Nephron (organoid): ENCODE results near the gene ATG4D.

ENCODE experiments used
- H3K27ac Mint-ChIP-seq, 3 experiments: 2 replicates each; pipeline ENCODE4 v1.8.0; 2020; ENCODE audit warnings: mixed read lengths in 3 of 3, mild to moderate bottlenecking in 2 of 3, moderate library complexity in 1 of 3
- H3K27me3 Mint-ChIP-seq: 2 replicates; pipeline ENCODE4 v1.8.0; 2021; ENCODE audit warnings: low read depth, mild to moderate bottlenecking, moderate library complexity, mixed read lengths
- H3K36me3 Mint-ChIP-seq: 2 replicates; pipeline ENCODE4 v1.8.0; 2020; ENCODE audit warnings: low read depth, mixed read lengths
- H3K4me1 Mint-ChIP-seq: 2 replicates; pipeline ENCODE4 v1.8.0; 2020; ENCODE audit warnings: mixed read lengths
- H3K4me3 Mint-ChIP-seq, 3 experiments: 2 replicates each; pipeline ENCODE4 v1.8.0; 2020; ENCODE audit warnings: mild to moderate bottlenecking in 3 of 3, mixed read lengths in 3 of 3, moderate library complexity in 2 of 3
- H3K9me3 Mint-ChIP-seq: 2 replicates; pipeline ENCODE4 v1.8.0; 2020; ENCODE audit warnings: mixed read lengths
- TF ChIP-seq, protein P1 (sequence below), 3 experiments: fragments of 200-600 bp; sonication (generic); IDR thresholded peaks; one replicate each; pipeline ENCODE4 v1.5.0; 2021; ENCODE audit warnings: antibody characterized with exemption in 3 of 3; ENCODE audit not compliant: unreplicated experiment in 3 of 3

Gene ATG4D

DNA sequence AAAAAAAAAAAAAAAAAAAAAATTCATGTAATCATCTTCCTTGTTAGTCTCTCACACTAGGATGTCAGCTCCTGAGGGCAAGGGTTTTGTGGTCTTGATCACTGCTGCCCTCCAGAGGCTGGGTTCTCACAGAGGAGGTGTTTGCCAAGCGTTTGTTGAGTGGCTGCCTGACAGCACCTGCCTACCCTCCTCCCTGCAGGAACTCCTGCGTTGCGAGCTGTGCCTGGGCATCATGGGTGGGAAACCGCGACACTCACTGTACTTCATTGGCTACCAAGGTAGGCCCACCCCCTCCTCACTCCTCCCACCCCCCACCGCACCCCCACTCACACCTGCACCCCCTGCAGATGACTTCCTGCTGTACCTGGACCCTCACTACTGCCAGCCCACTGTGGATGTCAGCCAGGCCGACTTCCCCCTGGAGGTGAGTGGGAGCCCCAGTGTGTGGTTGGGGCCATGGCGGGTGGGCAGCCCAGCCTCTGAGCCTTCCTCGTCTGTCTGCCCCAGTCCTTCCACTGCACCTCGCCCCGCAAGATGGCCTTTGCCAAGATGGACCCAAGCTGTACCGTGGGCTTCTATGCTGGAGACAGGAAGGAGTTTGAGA, 8.1 kb downstream of the ATG4D start:
- Mint-ChIP-seq H3K9me3 (no peaks in the 10 kb centered on the region), H3K4me1 (no peaks in the 10 kb centered on the region), H3K36me3 (peaks cover 75% of the 10 kb centered on the region), H3K27ac (no peak overlapping the region), H3K4me3 (no peak overlapping the region), H3K27me3 (no peaks in the 10 kb centered on the region)
- TF ChIP-seq, protein P1, sequence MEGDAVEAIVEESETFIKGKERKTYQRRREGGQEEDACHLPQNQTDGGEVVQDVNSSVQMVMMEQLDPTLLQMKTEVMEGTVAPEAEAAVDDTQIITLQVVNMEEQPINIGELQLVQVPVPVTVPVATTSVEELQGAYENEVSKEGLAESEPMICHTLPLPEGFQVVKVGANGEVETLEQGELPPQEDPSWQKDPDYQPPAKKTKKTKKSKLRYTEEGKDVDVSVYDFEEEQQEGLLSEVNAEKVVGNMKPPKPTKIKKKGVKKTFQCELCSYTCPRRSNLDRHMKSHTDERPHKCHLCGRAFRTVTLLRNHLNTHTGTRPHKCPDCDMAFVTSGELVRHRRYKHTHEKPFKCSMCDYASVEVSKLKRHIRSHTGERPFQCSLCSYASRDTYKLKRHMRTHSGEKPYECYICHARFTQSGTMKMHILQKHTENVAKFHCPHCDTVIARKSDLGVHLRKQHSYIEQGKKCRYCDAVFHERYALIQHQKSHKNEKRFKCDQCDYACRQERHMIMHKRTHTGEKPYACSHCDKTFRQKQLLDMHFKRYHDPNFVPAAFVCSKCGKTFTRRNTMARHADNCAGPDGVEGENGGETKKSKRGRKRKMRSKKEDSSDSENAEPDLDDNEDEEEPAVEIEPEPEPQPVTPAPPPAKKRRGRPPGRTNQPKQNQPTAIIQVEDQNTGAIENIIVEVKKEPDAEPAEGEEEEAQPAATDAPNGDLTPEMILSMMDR (IDR thresholded peaks at IDR 0.05; ENCODE audit: unreplicated experiment in 3 of 3), result no peak

DNA sequence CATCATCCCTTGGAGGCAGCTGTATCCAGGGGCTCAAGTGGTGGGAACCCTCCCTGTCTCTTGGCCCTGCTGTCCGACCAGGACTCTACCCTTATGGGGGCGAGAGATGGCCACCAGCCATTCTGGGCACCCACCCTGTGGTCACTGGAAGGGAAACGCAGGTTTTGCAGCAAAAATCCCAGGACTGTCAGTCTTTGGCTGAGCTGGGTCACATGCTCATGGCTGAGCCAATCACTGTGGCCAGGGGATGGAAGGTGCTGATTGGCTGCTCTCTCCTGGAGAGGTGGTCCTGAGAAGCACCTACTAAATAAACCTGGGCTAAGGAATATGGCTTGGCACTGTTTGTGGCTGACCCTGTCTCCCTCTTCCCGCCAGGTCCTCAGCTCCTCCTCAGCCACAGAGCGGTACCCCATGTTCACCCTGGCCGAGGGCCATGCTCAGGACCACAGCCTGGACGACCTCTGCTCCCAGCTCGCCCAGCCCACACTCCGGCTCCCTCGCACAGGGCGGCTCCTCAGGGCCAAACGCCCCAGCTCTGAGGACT, 8.9 kb downstream of the ATG4D start:
- Mint-ChIP-seq H3K9me3 (no peaks in the 10 kb centered on the region), H3K36me3 (peaks cover 71% of the 10 kb centered on the region), H3K27ac (no peak overlapping the region), H3K27me3 (no peaks in the 10 kb centered on the region), H3K4me1 (no peaks in the 10 kb centered on the region), H3K4me3 (no peak overlapping the region)
- TF ChIP-seq, protein P1 (IDR thresholded peaks at IDR 0.05; ENCODE audit: unreplicated experiment in 3 of 3), result no peak

DNA sequence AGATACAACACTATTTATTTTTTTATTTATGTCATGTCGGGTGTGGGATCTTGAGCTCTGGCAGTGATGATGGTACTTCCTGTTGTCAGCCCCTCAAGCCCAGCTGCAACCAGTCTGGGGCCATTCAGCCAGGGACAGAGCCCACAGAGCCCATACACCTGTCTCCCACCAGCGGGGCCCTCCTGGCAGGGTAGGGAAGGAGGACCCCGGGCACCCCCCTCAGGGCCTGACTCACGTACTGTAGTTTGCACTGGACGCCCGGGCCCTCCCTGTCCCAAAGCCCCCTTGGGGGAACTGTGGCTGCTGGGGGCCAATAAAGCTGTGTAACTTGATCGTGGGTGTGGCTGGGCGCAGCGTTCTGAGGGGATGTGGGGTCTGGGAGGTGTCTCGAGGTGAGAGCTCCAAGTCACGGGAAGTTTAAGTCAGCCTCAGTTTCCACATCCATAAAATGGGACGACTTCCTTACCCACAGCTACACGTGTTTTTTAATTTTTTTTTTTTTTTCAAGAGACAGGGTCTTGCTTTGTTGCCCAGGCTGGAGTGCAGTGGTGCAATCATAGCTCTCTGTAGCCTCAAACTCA, 9.5 kb downstream of the ATG4D start:
- TF ChIP-seq, protein P1 (IDR thresholded peaks at IDR 0.05; ENCODE audit: unreplicated experiment in 3 of 3), result no peak
- no peaks in the 10 kb centered on the region for H3K9me3 Mint-ChIP-seq
- no peaks in the 10 kb centered on the region for H3K4me1 Mint-ChIP-seq
- no peak overlapping the region for H3K27ac Mint-ChIP-seq
- H3K27me3 Mint-ChIP-seq, result no peaks in the 10 kb centered on the region
- H3K36me3 Mint-ChIP-seq, result peaks cover 74% of the 10 kb centered on the region
- H3K4me3 Mint-ChIP-seq, result no peak overlapping the region

DNA sequence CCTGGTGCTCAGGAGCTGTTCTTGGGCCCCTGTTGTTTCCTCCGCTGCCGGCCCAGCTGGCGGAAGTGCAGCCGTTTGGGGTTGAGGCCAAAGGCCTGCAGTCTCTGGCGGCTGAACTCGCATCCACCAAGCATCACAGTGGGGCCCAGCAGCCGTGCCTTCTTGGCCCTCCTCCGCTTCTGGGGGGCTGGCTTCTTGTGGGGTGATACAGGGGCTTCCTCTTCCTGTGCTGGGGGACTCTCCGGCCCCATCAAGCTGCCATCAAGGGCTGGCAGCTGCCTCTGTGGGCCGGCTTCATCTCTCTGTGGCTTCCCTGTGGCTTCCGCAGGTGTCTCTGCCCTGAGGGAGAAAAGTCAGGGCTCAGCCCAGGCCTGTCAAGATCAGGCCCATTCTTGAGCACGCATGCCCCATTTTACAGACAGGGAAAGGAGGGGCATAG, 10.3 kb downstream of the ATG4D start:
- Mint-ChIP-seq H3K4me3 (no peak overlapping the region), H3K36me3 (peaks cover 70% of the 10 kb centered on the region), H3K9me3 (no peaks in the 10 kb centered on the region), H3K27me3 (no peaks in the 10 kb centered on the region), H3K27ac (no peak overlapping the region), H3K4me1 (no peaks in the 10 kb centered on the region)
- TF ChIP-seq, protein P1 (IDR thresholded peaks at IDR 0.05; ENCODE audit: unreplicated experiment in 3 of 3), result no peak

DNA sequence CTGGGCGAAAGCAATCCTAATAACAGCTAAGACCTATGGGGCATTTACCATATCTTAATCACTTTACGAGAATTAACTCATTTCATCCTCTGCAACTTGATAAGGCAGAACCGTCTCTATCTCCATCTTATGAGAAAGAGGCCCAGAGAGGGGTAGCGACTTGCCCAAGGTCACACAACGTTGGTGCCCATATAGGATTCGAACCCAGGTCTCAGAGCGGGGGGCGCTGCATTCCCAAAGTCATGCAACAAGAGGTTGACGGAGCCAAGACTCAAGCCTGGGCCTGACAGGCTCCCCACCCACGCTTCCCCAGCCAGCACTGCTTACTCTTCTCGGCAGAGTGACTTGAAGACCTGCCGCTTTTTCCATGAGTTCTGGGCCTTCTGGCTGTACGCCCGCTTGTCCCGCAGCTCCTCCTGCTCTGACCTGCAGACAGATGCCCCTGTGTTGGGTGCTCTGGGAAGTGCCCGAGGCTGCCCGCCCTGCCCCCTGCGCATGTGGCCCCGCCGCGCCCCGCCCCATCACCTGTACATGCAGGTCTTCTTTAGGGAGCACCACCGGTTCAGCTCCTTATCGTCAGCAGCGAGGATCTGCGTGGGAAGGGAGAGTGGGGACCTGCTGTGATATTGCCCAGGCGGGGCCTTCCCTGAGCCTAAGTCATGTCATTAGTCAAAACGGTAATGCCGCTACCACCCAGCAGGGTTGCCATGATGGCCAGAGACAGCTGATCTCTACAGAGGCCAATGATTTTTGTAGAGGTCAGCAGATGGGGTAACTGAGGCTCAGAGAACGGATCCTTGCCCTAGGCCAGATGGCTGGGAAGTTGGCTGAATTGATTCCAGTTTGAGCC, 11.3 kb downstream of the ATG4D start:
- TF ChIP-seq, protein P1 (IDR thresholded peaks at IDR 0.05; ENCODE audit: unreplicated experiment in 3 of 3), result no peak
- no peak overlapping the region for H3K27ac Mint-ChIP-seq
- no peaks in the 10 kb centered on the region for H3K27me3 Mint-ChIP-seq
- no peaks in the 10 kb centered on the region for H3K9me3 Mint-ChIP-seq
- peaks cover 66% of the 10 kb centered on the region for H3K36me3 Mint-ChIP-seq
- no peak overlapping the region for H3K4me3 Mint-ChIP-seq
- no peaks in the 10 kb centered on the region for H3K4me1 Mint-ChIP-seq
